MG63 (cell line): ENCODE measurements around the gene ECE1. TPM values are rescaled to one million over a fixed set of nuclear protein-coding genes. Genes with fewer than 3 reads are reported as not detected.
"Not testable (repeated sequence)": the region's sequence is repeated elsewhere in the genome, so short reads cannot be mapped to it uniquely, and the experiment has no call there.

Experiments
- DNase-seq: peaks from one replicate; pipeline ENCODE4 v3.0.0-alpha.2; 2020
- H3K27me3 ChIP-seq: fragments of 250-450 bp; sonication (Bioruptor Pico); 2 replicates; pipeline ENCODE4 v1.5.1; 2020; ENCODE audit warnings: mild to moderate bottlenecking, moderate library complexity
- H3K36me3 ChIP-seq: fragments of 250-450 bp; sonication (Bioruptor Pico); 2 replicates; pipeline ENCODE4 v1.5.1; 2020; ENCODE audit warnings: mild to moderate bottlenecking, moderate library complexity
- H3K4me3 ChIP-seq: fragments of 250-450 bp; sonication (Bioruptor Pico); 2 replicates; pipeline ENCODE4 v1.5.1; 2020; ENCODE audit warnings: mild to moderate bottlenecking, moderate library complexity
- H3K9me3 ChIP-seq: fragments of 250-450 bp; sonication (Bioruptor Pico); 2 replicates; pipeline ENCODE4 v1.5.1; 2020; ENCODE audit warnings: mild to moderate bottlenecking, moderate library complexity
- total RNA-seq: library from RNA; depleted of rRNA; stranded (reverse); fragments of >200 nt; shearing (Covaris generic); gene quantifications from 2 replicates; pipeline ENCODE4 v1.2.3, GENCODE V29; 2014; ENCODE audit warnings: low replicate concordance

Gene ECE1
- total RNA-seq, 1 experiment from 2014 or later: 10.5 TPM

GRCh38 chr1:21240706-21241105 is 49.6 kb downstream of the ECE1 start:
- Histone ChIP-seq H3K27me3 (no peaks in the 10 kb centered on the region), H3K36me3 (no peaks in the 10 kb centered on the region), H3K4me3 (no peak overlapping the region), H3K9me3 (no peaks in the 10 kb centered on the region)
- DNase-seq: no peak

- no peaks in the 10 kb centered on the region for H3K36me3 ChIP-seq
- peak; percentile 76 for DNase-seq
Observed at GRCh38 chr1:21239221-21239620, 51.0 kb downstream of the ECE1 start.

DNA sequence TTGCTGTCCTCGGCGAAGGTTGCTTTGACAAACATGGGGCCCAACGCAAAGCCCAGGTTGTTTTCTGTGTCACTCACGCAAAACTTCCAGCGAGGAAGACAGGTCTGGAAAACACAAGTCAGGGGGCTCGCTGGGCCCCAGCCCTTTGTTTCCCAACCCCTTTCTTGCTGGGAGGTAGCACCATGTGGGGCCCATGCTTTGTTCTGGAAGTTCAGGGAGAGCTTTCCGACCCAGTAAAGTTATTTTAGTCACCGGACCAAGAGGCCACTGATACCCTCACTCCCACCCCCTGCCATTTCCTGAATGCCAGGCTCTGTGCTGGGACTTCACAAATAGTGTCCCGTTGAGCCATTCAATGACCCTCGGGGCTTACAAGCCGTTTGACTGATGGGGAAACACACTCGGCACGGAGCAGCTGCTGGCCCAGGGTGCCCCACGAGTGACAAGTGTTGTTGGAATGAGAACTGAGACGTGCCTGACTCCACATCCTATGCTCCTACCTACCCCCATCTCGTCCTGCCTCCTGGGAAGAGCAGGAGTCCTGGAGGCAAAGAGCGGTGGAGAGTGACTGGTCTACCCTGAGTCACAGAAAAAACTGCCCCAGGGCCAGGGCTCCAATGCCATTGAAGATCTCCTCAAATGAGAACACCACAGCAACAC is 52.0 kb downstream of the ECE1 start:
- Histone ChIP-seq H3K36me3 (no peaks in the 10 kb centered on the region), H3K4me3 (no peak overlapping the region), H3K27me3 (no peaks in the 10 kb centered on the region), H3K9me3 (no peaks in the 10 kb centered on the region)
- peak; percentile 21 for DNase-seq

More at GRCh38 chr1:21239221-21239620, 51.0 kb downstream of the ECE1 start:
- H3K27me3 ChIP-seq: no peaks in the 10 kb centered on the region
- H3K4me3 ChIP-seq: no peak overlapping the region
- H3K9me3 ChIP-seq: no peaks in the 10 kb centered on the region

GRCh38 chr1:21237446-21238088 is 52.7 kb downstream of the ECE1 start:
- H3K27me3 ChIP-seq: no peaks in the 10 kb centered on the region
- DNase-seq: no peak
- no peaks in the 10 kb centered on the region for H3K9me3 ChIP-seq
- H3K4me3 ChIP-seq: no peak overlapping the region
- H3K36me3 ChIP-seq: no peaks in the 10 kb centered on the region

DNA sequence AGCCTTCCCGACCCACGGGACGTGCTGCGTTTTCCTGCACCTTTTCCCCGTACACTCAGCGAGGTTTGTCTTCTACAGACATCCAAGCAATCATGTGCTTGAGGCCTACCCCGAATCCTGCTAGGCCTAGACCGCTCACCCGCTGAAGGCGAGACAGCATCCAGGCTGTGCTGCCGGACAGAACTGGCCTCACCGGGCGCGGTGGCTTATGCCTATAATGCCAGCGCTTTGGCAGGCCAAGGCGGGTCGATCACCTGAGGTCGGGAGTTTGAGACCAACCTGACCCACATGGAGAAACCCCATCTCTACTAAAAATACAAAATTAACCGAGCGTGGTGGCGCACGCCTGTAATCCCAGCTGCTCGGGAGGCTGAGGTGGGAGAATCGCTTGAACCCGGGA is 54.1 kb downstream of the ECE1 start:
- H3K27me3 ChIP-seq: no peaks in the 10 kb centered on the region
- no peaks in the 10 kb centered on the region for H3K9me3 ChIP-seq
- H3K36me3 ChIP-seq: no peaks in the 10 kb centered on the region
- no peak overlapping the region for H3K4me3 ChIP-seq
- no peak for DNase-seq

DNA sequence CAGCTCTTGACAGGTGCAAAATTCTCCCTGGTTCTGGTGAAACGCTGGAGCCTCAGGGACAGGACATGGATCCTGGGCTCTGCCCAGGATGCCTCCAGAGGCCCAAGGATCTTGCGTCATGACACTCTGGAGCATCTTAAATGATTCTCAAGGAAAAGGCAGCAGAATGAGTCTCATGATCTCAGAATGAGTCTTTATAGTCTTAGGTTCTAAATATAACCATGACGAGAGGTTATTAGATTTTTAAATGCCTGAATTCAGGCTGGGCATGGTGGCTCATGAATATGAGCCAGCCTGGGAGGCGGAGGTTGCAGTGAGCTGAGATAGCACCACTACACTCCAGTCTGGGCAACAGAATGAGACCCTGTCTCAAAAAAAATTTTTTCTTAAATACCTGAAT is 55.5 kb downstream of the ECE1 start:
- H3K4me3 ChIP-seq: no peak overlapping the region
- H3K36me3 ChIP-seq: no peaks in the 10 kb centered on the region
- no peaks in the 10 kb centered on the region for H3K27me3 ChIP-seq
- peak; percentile 4 for DNase-seq
- H3K9me3 ChIP-seq: no peaks in the 10 kb centered on the region

DNA sequence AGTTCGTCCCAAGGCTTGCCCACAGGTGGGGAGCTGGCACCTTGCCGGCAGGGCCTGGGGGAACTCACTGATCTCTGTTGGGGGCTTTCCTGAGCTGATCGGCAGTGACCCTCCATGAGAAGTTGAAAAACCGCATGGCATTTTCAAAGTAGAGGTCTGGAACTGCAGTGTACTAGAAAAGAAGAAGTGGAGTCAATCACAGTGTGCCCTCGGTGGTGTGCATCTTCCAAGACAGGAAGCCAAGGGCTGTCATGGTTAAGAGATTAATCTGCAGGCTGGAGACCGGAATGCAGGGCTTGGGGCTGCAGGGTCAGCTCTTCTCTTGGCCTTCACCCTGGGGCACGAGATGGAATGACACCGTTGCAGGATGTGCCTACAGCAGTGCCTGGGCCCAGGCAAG is 56.8 kb downstream of the ECE1 start:
- H3K27me3 ChIP-seq: no peaks in the 10 kb centered on the region
- no peaks in the 10 kb centered on the region for H3K36me3 ChIP-seq
- no peak overlapping the region for H3K4me3 ChIP-seq
- H3K9me3 ChIP-seq: no peaks in the 10 kb centered on the region
- no peak for DNase-seq

DNA sequence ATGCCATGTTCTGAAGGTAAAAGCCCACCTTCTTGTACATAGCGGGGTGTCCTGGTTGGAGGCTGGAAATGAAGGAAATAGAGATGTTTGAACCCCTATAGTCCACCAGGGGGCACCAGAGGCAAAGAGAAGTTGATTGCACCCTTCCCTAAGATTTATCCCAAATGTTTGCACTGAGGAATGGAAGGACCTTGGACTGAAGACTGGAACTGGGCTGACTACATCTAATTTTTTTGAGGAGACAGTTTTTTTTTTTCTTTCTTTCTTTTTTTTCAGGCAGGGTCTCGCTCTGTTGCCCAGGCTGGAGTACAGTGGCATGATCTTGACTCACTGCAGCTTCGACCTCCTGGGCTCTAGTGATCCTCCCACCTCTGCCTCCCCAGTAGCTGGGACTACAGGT is 58.2 kb downstream of the ECE1 start:
- Histone ChIP-seq H3K4me3 (no peak overlapping the region), H3K36me3 (no peaks in the 10 kb centered on the region), H3K27me3 (no peaks in the 10 kb centered on the region), H3K9me3 (no peaks in the 10 kb centered on the region)
- DNase-seq: no peak

- DNase-seq: peak; percentile 38
- Histone ChIP-seq H3K9me3 (no peaks in the 10 kb centered on the region), H3K4me3 (no peak overlapping the region), H3K36me3 (no peaks in the 10 kb centered on the region), H3K27me3 (no peaks in the 10 kb centered on the region)
Observed at GRCh38 chr1:21229246-21230000, 60.8 kb downstream of the ECE1 start.

DNA sequence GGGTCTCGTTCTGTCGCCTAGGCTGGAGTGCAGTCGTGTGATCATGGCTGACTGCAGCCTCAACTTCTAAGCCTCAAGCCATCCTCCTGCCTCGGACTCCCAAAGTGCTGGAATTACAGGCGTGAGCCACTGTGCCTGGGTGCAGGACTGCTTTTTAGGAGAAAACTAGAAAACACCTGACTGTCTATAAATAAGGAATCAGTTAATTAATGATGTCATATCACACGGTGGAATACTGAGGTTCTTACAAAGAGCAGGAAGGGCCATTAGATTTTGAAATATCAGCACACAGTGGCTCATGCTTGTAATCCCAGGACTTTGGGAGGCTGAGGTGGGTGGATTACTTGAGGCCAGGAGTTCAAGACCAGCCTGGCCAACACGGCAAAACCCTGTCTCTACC is 62.0 kb downstream of the ECE1 start:
- not testable (repeated sequence) for H3K4me3 ChIP-seq, H3K9me3 ChIP-seq, DNase-seq, H3K36me3 ChIP-seq, H3K27me3 ChIP-seq

DNA sequence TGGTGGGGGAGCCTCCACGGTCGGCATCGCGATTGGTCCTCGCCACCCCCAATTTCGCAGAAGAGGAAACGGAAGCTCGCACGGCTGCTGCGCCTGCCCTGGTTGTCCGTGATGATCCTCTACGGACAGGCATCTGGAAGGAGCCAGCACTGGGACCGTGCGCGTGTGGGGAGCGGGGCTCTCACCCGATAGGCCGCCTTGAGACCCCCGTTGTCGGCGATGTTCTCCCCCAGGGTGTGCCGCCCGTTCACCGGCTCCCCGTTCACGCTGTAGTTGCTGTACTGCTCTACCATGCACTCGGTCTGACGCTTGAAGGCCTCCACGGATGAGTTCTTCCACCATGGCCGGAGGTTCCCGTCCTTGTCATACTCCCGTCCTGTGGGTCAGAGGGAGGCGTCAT is 65.2 kb downstream of the ECE1 start:
- H3K4me3 ChIP-seq: no peak overlapping the region
- no peaks in the 10 kb centered on the region for H3K27me3 ChIP-seq
- no peaks in the 10 kb centered on the region; the same call in 1 of the 2 replicates for H3K36me3 ChIP-seq
- DNase-seq: no peak
- H3K9me3 ChIP-seq: no peaks in the 10 kb centered on the region

- H3K36me3 ChIP-seq: no peaks in the 10 kb centered on the region; the same call in 1 of the 2 replicates
- no peaks in the 10 kb centered on the region for H3K9me3 ChIP-seq
- no peak for DNase-seq
- H3K27me3 ChIP-seq: no peaks in the 10 kb centered on the region
- no peak overlapping the region for H3K4me3 ChIP-seq
Observed at GRCh38 chr1:21220815-21221214, 69.4 kb downstream of the ECE1 start.

DNA sequence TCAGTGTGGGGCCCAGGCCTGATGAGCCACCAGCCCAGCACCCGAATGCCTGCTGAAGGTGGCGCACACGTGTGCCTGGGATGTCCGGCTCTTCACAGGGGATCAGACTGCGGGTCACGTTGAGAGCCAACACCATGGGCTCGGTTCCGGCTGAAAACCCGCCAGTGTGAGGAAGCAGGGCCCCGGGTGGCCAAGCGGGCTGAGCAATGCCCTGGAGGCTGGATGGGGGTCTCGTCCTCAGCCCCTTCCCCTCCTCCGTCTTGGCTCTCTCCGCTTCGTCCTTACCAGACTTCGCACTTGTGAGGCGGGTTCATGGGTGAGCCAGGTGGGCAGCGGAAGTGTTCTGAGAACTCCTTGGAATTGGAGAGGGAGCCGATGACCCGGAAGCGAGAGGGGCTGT is 70.6 kb downstream of the ECE1 start:
- H3K36me3 ChIP-seq: no peaks in the 10 kb centered on the region; the same call in 1 of the 2 replicates
- no peaks in the 10 kb centered on the region for H3K9me3 ChIP-seq
- DNase-seq: no peak
- no peaks in the 10 kb centered on the region for H3K27me3 ChIP-seq
- no peak overlapping the region for H3K4me3 ChIP-seq

- peak; percentile 22 for DNase-seq
Observed at GRCh38 chr1:21217812-21218596, 72.3 kb downstream of the ECE1 start.

DNA sequence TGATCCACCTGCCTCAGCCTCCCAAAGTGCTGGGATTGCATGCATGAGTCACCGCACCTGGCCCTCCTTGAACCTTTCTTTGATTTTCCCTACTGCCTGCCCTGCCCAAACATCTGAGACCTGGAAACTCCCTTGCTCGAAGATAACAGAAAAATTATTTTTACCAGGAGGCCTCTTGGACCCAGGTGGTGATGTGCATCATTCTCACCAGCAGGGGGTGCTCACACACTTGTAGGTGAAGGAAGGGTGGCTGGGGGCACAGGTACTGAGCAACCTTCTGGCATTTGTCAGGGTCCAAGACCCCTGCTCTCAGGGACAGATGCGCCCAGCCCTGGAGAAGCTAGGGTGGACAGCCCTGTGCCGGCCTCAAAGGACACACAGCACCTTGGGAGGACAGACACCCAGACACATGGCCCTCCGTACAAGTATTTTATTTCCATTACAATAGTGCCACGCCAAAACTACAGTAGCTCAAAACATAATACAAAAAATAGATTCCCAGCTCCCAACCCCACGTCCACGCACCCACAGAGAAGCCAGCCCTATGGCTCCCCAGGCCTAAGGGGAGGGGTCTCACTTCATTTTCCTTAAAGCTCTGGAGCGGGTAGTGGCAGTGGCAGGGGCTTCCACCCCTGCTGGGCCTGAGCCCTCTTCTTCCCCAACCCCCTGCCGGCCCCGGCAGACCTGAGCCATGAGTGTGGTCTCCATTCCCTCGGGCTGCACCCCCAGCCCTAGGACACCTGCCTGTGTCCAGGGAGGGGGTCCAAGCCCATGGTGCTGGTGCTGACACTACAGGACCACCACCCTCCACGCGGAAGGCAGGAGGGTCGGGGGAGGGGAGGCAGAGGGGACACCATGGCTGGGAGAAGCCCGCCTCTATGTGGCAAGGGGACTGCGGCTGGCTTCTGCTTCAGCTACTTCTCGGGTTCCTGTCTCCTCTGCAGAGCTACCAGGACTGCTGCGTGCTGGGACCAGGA is 73.1 kb downstream of the ECE1 start:
- H3K9me3 ChIP-seq: no peaks in the 10 kb centered on the region
- no peaks in the 10 kb centered on the region for H3K27me3 ChIP-seq
- no peak overlapping the region for H3K4me3 ChIP-seq
- DNase-seq: peak; percentile 23
- no peaks in the 10 kb centered on the region; the same call in 1 of the 2 replicates for H3K36me3 ChIP-seq

More at GRCh38 chr1:21217812-21218596, 72.3 kb downstream of the ECE1 start:
- no peaks in the 10 kb centered on the region; the same call in 1 of the 2 replicates for H3K36me3 ChIP-seq
- no peaks in the 10 kb centered on the region for H3K27me3 ChIP-seq
- no peak overlapping the region for H3K4me3 ChIP-seq
- H3K9me3 ChIP-seq: no peaks in the 10 kb centered on the region

DNA sequence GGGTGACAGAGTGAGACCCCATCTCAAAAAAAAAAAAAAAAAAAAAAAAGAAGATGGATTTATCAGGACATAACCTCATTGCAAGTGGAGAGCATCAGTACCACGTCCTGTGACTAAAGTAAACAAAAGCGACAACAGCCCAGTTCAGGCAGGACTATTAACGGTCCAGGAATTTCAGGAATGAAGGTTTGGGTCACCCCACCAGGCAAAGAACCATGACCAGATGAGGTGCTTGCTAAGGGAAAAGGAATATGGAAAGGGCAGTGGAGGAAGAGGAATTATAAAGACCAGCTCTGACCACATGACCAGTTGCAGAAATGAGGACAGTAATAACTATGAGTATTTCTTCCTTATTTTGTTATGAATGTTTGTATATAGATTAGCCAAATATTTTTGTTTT is 78.1 kb downstream of the ECE1 start:
- H3K4me3 ChIP-seq: no peak overlapping the region
- H3K27me3 ChIP-seq: no peaks in the 10 kb centered on the region
- peak; percentile 12 for DNase-seq
- no peaks in the 10 kb centered on the region for H3K36me3 ChIP-seq
- no peaks in the 10 kb centered on the region for H3K9me3 ChIP-seq
